Stimulated activated CD8-positive, alpha-beta memory T cell treated with anti-CD3 and anti-CD28 coated beads, Interleukin-4, amount 100 ng/mL, for 48 hours (primary cell): Measurements from ENCODE around the gene SNX1.
A peak's percentile ranks its signal among the peaks of the same experiment; 100 is the strongest.

Source experiments
- DNase-seq: peaks from one replicate; pipeline ENCODE4 v3.0.0-alpha.2; 2020

Gene SNX1

DNA sequence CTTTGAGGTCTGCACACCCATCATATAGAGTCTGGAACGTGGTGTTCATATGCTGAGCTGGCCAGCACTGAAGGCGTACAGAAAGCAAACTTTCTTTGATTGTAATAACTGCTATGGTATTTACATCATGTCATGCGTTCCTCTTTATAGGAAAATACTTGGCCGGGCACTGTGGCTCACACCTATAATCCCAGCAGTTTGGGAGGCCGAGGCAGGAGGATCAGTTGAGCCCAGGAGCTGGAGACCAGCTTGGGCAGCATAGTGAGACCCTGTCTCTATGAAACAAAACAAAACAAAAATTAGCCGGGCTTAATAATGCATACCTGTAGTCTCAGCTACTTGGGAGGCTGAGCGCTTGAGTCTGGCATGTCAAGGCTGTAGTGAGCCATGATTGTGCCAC, 52.4 kb downstream of the SNX1 start:
- DNase-seq, result no peak

- no peak for DNase-seq
Measured at GRCh38 chr15:64148581-64148980, 52.8 kb downstream of the SNX1 start.

- no peak for DNase-seq
Measured at GRCh38 chr15:64149424-64149823, 53.6 kb downstream of the SNX1 start.

GRCh38 chr15:64149893-64150578, 54.3 kb downstream of the SNX1 start:
- no peak for DNase-seq

GRCh38 chr15:64151727-64152506, 56.1 kb downstream of the SNX1 start, which contains the start of gene SNX22:
TSS of gene SNX22 (plus strand) at chr15:64151731. CDS start at chr15:64151776, 45 bp downstream.
- DNase-seq, result peak; percentile 39

- peak; percentile 50 for DNase-seq
Measured at GRCh38 chr15:64152507-64153387, 57.0 kb downstream of the SNX1 start.

- peak; percentile 98 for DNase-seq
Measured at GRCh38 chr15:64153480-64154367, 57.9 kb downstream of the SNX1 start.

DNA sequence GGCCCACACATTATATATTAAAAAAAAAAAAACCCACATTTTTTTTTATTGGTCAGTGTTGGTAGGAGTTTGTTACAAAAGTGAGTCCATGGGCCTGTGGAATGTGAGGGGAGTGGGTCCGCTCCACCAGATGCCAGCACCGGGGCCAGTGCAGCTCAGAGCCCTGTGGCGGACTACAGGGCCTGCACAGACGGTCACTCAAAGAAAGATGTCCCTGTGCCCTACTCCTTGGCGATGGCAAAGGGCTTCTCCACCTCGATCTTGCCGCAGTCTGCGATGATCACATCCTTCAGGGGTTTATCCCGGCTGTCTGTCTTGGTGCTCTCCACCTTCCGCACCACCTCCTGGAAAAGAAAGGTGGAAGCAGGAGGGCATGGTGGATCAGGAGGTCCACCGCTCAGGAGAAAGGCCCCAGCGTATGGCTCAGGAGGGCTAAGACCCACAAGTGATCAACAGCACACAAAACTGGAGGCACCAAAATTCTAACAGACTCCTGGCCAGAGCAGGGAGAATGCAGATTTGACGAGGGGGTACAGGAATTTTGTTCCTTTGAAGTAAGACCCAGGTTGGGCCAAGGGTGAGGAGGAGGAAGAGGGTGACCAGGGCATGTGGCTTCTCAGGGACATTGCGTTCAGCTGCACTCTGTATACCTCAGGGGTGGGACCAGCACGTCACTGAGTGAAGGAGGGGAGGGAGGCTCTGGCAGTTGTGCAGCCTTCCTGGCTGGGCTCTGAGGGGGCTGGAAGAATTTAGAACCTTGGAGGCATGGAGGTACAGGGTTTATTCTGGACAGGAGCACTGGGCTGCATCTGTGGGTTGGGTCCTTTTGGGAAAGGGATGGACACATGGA, 60.2 kb downstream of the SNX1 start:
- no peak for DNase-seq

DNA sequence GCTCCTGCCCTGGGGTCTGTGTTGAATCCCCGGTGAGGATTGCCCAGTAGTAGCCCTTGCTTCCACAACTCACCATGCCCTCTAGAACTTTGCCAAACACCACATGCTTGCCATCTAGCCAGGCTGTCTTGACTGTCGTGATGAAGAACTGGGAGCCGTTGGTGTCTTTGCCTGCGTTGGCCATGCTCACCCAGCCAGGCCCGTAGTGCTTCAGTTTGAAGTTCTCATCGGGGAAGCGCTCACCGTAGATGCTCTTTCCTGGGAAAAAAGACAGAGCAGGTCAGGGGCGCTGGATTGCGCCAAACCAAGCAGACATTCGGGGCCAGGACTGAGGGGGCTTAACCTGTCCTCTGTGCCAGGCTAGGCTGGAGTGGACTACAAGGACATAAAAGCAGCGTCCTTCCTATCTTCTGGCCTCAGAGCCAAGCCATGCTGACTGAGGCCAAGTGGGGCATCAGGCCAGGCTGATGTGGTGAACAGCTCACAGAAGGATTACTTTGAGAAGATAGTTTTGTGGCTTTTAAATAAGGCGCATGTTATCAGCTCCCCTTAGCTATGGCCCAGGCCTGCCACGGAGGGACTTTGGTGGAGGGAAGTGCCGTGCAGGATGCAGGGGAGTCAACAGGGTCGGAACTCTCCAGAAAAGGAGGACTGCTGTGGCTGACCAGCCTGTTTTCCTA, 61.0 kb downstream of the SNX1 start:
- DNase-seq, result no peak

DNA sequence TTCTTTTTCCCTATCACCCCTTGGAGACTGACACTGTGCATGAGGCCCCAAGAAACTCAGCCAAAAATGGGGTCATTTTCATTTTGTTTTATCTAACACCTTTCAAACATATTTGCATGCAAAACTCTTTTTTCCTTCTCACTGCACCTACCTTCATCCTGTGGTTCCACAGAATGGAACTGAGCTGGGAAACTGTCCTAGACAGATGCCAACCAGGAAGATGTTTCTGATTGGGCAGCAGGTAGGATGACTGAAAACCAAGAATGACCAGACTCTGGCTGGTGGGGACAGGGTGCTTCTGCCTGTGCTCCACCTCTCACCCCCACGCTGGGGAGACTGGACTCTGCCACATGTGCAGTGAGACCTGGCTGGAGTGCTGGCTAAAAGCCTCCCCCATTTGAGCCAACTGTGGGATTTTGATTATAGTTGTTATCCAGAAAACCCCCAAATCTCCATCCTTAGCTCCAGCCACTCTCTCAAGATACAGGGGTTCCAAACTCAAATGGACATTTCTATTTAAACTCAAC, 61.9 kb downstream of the SNX1 start:
- no peak for DNase-seq

GRCh38 chr15:64158363-64159134, 62.8 kb downstream of the SNX1 start:
- no peak for DNase-seq

- DNase-seq, result no peak
Measured at GRCh38 chr15:64161688-64162477, 66.1 kb downstream of the SNX1 start.

DNA sequence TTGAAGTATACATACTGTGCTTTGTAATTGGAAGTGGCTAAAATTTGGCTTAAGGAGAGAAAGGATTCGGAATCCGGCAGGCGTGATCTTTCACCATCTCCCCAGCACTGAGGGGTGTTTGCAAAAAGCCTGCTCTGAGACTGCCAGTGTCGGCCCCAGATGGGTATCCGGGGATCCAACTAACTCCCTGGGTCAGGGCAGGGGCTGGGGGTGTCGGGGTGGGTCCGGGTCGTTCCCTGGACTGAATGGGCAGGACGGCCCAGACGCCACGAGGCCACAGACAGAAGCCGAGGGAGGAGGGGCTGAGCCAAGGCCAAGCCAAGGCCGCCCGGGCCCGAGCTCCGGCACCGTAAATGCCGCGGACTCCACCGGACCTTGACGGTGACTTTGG, 66.7 kb downstream of the SNX1 start:
- DNase-seq, result no peak

DNA sequence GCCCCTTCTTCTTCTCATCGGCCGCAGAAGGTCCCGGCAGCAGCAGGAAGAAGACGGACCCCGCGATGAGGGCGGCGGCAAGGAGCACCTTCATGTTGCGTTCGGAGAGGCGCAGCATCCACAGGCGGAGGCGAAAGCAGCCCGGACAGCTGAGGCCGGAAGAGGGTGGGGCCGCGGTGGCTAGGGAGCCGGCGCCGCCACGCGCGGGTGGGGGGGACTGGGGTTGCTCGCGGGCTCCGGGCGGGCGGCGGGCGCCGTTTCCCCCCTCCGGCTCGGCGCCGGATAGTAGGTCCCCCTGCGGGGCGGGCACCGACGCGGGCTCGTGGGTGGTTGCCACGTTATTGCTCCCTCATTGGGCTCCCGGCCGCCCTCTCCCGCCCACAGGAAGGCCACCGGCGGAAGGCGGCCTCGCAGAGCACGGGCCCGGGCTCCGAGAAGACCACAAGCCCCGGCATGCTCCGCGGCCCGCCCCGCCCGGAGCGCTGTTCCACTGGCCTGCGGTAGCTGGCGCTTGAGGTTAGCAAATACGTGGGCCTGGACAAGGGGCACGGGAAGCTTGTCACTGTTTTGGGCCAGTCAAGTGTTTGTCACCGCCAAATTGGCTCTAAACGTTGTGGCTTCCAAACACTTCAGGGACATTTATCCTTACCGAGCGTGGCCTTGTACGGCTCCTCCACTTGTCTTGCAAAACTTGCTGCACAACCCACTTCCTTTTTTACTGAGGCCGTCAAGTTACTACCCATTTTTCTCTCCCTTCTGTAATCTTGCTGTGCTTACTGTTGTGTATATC, 67.3 kb downstream of the SNX1 start, which contains the start of gene PPIB:
PPIB (minus strand) TSS at position 154 of the 790 bp plus-strand sequence; CDS start at position 118, 36 bp downstream.
- peak; percentile 97 for DNase-seq

GRCh38 chr15:64163659-64164362, 68.0 kb downstream of the SNX1 start:
- DNase-seq, result no peak

GRCh38 chr15:64164436-64164835, 68.7 kb downstream of the SNX1 start:
- DNase-seq, result no peak
